BE2C (cell line): Measurements from ENCODE around the gene ATP2B3.

Experiments
- DNase-seq: peaks from one replicate; pipeline ENCODE4 v3.0.0-alpha.2; 2020
- H3K27me3 ChIP-seq: fragments of 250-450 bp; sonication (Bioruptor Pico); 2 replicates; pipeline ENCODE4 v1.5.1; 2020; ENCODE audit warnings: mild to moderate bottlenecking
- H3K36me3 ChIP-seq: fragments of 250-450 bp; sonication (Bioruptor Pico); 2 replicates; pipeline ENCODE4 v1.5.1; 2020; ENCODE audit warnings: mild to moderate bottlenecking
- H3K4me1 ChIP-seq: fragments of 250-450 bp; sonication (Bioruptor Pico); 2 replicates; pipeline ENCODE4 v1.5.1; 2020
- H3K4me3 ChIP-seq: 2 replicates; pipeline ENCODE4 v1.5.1; 2011; ENCODE audit warnings: low read depth, low read length
- H3K9me3 ChIP-seq: fragments of 250-450 bp; sonication (Bioruptor Pico); 2 replicates; pipeline ENCODE4 v1.5.1; 2020
- TF ChIP-seq, protein P1 (sequence below): IDR thresholded peaks from 2 replicates; pipeline ENCODE4 v1.5.1; 2012; ENCODE audit warnings: mild to moderate bottlenecking, low read depth, low read length

Gene ATP2B3

DNA sequence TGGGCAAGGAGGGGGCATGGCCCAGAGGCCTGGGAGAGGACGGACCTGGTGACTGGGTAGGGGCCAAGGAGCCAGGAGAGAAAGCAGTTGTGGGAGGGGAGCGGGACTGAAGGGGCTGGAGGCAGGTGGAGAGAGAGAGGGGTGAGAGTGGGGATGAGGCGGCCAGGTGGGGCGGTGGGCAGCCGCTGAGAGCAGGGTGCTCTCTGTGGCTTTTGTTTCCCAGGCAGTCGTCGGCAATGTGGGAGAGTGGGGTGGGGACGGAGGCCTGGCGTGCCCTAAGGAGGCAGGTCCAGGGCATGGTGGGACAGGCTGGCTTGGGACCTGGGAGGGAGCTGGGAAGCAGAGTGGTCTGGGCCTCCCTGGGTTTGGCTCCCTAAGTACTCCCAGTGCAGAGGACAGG is 3.2 kb upstream of the ATP2B3 start:
- no peak for DNase-seq
- no peak overlapping the region for H3K4me3 ChIP-seq
- H3K27me3 ChIP-seq: peaks cover 15% of the 10 kb centered on the region
- H3K36me3 ChIP-seq: no peaks in the 10 kb centered on the region
- TF ChIP-seq, protein P1, sequence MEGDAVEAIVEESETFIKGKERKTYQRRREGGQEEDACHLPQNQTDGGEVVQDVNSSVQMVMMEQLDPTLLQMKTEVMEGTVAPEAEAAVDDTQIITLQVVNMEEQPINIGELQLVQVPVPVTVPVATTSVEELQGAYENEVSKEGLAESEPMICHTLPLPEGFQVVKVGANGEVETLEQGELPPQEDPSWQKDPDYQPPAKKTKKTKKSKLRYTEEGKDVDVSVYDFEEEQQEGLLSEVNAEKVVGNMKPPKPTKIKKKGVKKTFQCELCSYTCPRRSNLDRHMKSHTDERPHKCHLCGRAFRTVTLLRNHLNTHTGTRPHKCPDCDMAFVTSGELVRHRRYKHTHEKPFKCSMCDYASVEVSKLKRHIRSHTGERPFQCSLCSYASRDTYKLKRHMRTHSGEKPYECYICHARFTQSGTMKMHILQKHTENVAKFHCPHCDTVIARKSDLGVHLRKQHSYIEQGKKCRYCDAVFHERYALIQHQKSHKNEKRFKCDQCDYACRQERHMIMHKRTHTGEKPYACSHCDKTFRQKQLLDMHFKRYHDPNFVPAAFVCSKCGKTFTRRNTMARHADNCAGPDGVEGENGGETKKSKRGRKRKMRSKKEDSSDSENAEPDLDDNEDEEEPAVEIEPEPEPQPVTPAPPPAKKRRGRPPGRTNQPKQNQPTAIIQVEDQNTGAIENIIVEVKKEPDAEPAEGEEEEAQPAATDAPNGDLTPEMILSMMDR: no peak
- H3K4me1 ChIP-seq: no peaks in the 10 kb centered on the region
- H3K9me3 ChIP-seq: no peaks in the 10 kb centered on the region

DNA sequence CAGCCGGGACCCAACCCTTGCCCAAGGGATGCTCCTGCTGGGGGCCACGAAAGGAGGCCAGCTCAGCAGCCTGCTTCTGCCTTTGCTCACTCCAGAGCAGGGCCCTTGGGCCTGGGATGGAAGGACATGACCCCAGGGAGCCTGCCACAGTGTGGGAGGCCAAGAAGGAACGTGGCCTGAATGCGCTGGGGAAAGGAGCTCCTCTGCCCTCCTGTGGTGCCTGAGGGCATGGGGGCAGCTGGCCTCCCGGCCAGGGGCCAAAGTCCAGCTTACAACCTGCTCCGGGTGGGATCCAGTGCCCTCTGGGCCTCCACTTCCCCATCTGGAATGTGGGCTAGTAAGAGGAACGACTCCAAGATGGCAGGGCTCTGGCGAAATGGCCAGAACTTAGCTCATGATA is 2.0 kb upstream of the ATP2B3 start:
- Histone ChIP-seq H3K27me3 (peaks cover 15% of the 10 kb centered on the region), H3K4me3 (no peak overlapping the region), H3K4me1 (peaks cover under 1% of the 10 kb centered on the region; the same call in 1 of the 2 replicates), H3K9me3 (no peaks in the 10 kb centered on the region), H3K36me3 (no peaks in the 10 kb centered on the region)
- no peak for DNase-seq
- TF ChIP-seq, protein P1: no peak

DNA sequence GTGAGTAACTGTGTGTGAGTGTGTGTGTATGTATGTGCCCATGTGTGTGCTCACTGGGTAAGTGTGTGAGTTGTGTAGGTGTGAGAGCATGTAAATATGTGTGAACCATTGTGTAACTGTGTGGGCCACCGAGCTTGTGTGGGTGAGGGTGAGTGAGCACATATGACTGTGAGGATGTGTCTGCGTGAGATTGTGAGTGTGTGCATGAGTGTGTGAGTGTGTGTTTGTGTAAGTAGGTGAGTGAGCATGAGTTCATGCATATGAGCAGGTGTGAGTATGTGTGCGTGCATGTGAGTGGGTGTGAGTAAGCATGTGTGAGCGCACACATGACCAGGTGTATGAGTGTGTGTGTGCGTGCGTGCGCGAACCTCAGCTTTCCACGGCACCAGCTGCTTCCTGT is 1.4 kb upstream of the ATP2B3 start:
- Histone ChIP-seq H3K4me1 (peaks cover 6% of the 10 kb centered on the region), H3K9me3 (no peaks in the 10 kb centered on the region), H3K4me3 (no peak overlapping the region), H3K36me3 (no peaks in the 10 kb centered on the region), H3K27me3 (peaks cover 15% of the 10 kb centered on the region)
- TF ChIP-seq, protein P1: no peak
- no peak for DNase-seq

DNA sequence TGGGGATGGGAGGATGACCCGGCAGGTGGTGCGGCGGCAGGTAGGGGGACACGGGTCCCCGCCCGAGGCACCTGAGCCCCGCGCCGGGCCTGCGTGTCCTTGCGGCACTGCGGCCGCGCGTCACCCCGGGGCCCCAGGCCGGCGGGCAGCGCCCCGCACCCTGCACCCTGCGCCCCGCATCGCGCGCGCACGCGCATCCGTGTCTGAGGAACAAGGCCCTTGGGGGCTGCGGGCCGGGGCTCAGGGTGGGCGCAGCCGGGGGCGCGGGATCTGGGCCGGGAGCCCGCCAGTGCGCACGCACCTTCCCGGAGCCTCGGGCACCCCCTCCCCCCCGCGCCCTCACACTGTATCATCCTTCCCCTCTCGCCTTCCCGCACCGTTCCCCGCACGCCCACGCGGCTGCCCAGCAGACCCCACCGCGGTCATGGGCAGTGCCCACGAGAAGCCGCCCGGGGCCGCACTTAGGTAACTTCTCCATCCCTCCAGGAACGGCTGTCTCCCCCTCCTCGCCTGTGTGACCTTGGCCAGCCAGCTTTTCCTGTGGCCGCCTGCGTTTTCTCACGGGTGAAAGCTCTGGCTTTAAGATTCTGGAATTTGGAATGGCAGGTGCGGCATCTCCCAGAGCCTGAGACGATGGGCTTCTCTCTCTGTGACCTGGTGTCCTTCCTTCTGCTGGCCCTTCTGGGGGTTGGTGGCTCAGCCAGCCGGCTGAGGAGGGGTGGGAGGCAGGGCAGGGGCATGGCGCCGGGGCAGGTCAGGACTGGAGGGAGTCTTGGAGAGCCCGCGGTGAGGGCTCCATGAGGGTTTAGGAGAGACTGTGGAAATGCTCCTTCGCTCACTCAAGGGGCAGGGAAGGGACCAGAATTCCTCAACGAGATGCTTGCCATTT is 748 bp downstream of the ATP2B3 start:
- Histone ChIP-seq H3K36me3 (no peaks in the 10 kb centered on the region), H3K9me3 (no peaks in the 10 kb centered on the region), H3K4me1 (peaks cover 12% of the 10 kb centered on the region), H3K4me3 (peak overlapping the region; percentile 26; the same call in 1 of the 2 replicates), H3K27me3 (peaks cover 15% of the 10 kb centered on the region)
- TF ChIP-seq, protein P1: no peak
- DNase-seq: no peak

DNA sequence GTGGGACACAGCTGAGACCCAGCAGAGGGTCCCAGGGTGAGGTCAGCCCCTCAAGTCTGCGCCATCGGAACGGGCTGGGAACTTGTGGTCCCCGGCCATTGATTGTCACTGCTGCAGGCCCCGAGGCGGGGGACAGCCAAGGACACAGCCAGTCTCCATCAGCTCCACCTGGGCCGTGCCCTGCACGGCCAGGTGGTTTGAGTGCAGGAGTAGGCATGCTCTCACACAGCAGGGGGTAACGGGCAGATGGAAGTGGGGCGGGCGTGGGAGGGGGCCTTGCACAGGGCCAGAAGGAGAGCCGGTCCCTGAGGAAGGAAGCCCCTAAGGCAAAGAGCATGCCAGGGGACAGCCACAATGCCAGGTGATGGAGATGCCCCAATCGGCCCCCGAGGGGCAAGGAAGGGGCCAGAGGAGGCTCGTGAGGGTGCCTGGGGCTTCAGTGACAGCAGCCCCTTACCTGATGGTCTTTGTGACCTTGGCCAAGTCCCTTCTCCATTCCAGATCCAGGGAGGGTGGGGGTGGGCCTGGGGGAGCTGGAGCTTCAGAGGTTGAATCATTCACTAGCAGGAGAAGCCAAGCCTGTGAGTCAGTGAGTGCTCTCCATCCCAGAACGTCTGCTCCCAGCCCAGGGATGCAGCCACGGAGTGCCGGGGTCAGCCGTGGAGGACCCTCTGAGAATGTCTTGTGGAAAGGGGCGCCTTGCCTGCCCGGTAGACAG is 2.3 kb downstream of the ATP2B3 start:
- TF ChIP-seq, protein P1: no peak
- peaks cover 16% of the 10 kb centered on the region for H3K4me1 ChIP-seq
- peaks cover 15% of the 10 kb centered on the region for H3K27me3 ChIP-seq
- no peak for DNase-seq
- H3K36me3 ChIP-seq: no peaks in the 10 kb centered on the region
- no peaks in the 10 kb centered on the region for H3K9me3 ChIP-seq
- H3K4me3 ChIP-seq: no peak overlapping the region
